ENCODE data around the gene SERPINB2. TPM values are rescaled to one million over a fixed set of nuclear protein-coding genes. Genes with fewer than 3 reads are reported as not detected.

The SERPINB2 gene
- not detected for total RNA-seq

GRCh38 chr18:63887424-63887823 lies at the start of gene SERPINB2:
Gene SERPINB2 (plus strand): TSS chr18:63887705. CDS start chr18:63891445, 3,740 bp downstream.

GRCh38 chr18:63907664-63908063 lies 20.2 kb downstream of the SERPINB2 start, which contains the start of gene SERPINB10:
Gene SERPINB10 (plus strand): TSS chr18:63907958. CDS start chr18:63915511, 7,553 bp downstream.

GRCh38 chr18:63949068-63949737 lies 61.7 kb downstream of the SERPINB2 start, which contains the start of gene HMSD:
Gene HMSD (plus strand): TSS chr18:63949301. CDS start chr18:63953456, 4,155 bp downstream.

Other genes with a start within 250 kb of the SERPINB2 start
- not detected for gene SERPINB4, start 243.4 kb upstream of the SERPINB2 start, total RNA-seq
- not detected for gene SERPINB3, start 225.8 kb upstream of the SERPINB2 start, total RNA-seq
- gene SERPINB11, start 184.7 kb upstream of the SERPINB2 start, total RNA-seq: not detected
- not detected for gene SERPINB7, start 112.3 kb upstream of the SERPINB2 start, total RNA-seq
- not detected for gene SERPINB10, start 20.3 kb downstream of the SERPINB2 start, total RNA-seq
- gene HMSD, start 61.6 kb downstream of the SERPINB2 start, total RNA-seq: 1 to 10 TPM; 1.1 to 1.2 TPM
- gene SERPINB8, start 82.4 kb downstream of the SERPINB2 start, total RNA-seq: 1 to 10 TPM; 8.2 TPM